Skin epidermis (tissue), 12 donors: ENCODE measurements around the gene KCNG4.

ENCODE experiments used
- H3K27ac ChIP-seq, 21 experiments: fragments of 200-600 bp; sonication (generic) in 11 of 21; one replicate each; pipeline ENCODE4 v1.5.0; 2020; ENCODE audit warnings: mild to moderate bottlenecking in 3 of 21, inconsistent platforms in 2 of 21, moderate library complexity in 2 of 21
- H3K4me3 ChIP-seq, 7 experiments: fragments of 200-600 bp; sonication (generic) in 2 of 7; one replicate each; pipeline ENCODE4 v1.5.0; 2020; ENCODE audit warnings: inconsistent platforms in 2 of 7, mild to moderate bottlenecking in 2 of 7, moderate library complexity in 1 of 7

The KCNG4 gene, protein sequence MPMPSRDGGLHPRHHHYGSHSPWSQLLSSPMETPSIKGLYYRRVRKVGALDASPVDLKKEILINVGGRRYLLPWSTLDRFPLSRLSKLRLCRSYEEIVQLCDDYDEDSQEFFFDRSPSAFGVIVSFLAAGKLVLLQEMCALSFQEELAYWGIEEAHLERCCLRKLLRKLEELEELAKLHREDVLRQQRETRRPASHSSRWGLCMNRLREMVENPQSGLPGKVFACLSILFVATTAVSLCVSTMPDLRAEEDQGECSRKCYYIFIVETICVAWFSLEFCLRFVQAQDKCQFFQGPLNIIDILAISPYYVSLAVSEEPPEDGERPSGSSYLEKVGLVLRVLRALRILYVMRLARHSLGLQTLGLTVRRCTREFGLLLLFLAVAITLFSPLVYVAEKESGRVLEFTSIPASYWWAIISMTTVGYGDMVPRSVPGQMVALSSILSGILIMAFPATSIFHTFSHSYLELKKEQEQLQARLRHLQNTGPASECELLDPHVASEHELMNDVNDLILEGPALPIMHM

DNA sequence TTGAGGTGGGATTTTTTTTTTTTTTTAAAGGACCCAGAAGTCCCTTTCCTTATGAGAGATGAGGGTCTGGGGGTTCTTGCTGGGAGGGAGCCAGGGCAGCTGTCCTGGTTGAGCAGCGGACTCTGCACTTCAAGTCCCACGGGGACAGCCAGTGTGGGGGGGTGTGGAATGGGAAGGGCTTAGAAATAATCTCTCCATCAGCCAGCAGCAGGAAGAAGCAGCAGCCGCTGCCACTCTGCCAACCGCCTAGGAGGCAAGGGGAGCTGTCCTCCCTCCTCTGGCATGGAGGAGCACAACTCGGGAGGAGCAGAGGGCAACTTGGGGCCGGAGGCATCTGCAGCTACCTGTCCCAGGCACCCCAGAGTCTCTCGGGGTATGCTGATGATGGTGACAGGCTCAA lies at the start of gene KCNG4:
Gene KCNG4 (minus strand): TSS at position 104 of the 400 bp plus-strand sequence. CDS start 2,527 bp downstream, outside the sequence.
- Histone ChIP-seq H3K27ac (no peak within 1 kb of the TSS), H3K4me3 (no peak within 1 kb of the TSS)

DNA sequence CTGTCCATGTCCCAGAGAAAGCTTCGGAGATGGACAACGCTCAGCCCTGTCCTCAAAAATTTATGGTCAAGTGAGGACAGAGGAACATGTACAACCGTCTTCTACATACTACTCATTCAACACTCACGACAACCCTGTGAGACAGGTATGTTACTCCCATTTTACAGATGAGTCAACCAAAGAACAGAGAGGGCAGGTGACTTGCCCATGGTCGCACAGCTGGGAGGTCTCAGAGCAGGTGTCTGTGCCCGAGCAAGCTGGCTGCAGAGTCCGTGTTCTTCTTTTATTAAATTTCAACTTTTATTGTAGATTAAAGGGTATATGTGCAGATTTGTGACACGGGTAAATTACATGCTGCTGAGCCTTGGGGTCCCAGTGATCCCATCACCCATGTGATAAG lies 49.1 kb upstream of the KCNG4 start:
- Histone ChIP-seq H3K27ac (no peak overlapping the region), H3K4me3 (no peak overlapping the region)

DNA sequence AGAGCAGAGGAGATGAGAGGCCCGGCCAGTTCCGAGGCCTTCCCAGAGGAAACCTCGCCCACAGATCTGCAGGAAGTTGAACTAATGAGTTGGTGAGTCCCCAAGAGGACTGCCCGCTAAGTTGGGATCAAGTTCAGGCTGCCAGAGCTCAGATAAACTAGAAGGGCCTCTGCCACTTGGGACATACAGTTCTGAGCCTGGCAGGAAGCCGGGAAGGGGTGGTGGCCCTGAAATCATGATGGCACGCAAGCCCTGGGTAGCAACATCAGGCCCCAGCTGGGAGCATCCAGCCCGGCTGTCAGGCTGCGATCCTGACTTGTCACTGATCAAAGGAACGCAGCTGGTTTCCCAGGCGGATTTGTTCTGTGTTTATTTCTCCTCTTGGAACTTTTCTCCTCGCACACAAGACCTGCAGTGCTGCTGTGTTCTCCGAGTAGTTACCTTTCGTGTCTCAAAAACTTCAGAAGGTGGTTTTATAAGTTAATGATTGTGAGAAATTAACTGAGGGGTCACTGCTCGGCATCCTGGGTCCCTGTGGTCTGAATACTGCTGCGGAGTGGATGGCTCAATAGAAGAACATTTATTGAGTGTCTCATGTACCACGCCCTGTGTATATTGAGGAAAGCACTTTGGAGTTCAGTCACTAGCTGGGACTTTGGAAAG lies 46.9 kb upstream of the KCNG4 start:
- H3K4me3 ChIP-seq: no peak overlapping the region
- peak overlapping the region in 2 of 21 experiments; percentile 1 to 29 for H3K27ac ChIP-seq

DNA sequence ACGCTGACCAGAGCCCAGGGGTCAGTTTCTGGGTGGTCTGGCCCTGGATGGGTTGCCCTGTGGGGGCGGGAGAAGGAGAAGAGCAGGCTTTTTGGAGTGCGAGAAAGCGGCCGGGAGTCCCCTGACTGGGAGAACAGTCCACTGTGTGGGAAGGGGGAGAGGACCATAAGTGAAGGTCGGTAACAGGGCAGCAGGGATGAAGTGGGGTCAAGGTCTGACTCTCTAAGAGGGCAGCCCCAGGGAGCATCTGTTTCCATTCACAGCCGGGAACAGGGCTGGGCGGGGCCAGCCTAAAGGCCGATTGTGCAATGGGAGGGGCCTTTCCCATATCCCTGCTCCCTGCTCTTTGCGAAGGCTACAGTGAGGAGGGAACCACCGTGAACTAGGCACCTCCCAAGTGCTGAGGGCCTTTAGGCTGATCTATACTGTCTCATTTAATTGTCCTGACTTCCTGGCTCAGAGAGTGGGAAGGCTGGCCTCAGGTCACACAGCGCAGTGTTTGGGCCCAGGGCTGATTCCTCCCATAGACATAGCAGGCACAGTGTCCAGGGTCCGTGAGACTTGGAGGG lies 44.4 kb upstream of the KCNG4 start:
- no peak overlapping the region for H3K4me3 ChIP-seq

DNA sequence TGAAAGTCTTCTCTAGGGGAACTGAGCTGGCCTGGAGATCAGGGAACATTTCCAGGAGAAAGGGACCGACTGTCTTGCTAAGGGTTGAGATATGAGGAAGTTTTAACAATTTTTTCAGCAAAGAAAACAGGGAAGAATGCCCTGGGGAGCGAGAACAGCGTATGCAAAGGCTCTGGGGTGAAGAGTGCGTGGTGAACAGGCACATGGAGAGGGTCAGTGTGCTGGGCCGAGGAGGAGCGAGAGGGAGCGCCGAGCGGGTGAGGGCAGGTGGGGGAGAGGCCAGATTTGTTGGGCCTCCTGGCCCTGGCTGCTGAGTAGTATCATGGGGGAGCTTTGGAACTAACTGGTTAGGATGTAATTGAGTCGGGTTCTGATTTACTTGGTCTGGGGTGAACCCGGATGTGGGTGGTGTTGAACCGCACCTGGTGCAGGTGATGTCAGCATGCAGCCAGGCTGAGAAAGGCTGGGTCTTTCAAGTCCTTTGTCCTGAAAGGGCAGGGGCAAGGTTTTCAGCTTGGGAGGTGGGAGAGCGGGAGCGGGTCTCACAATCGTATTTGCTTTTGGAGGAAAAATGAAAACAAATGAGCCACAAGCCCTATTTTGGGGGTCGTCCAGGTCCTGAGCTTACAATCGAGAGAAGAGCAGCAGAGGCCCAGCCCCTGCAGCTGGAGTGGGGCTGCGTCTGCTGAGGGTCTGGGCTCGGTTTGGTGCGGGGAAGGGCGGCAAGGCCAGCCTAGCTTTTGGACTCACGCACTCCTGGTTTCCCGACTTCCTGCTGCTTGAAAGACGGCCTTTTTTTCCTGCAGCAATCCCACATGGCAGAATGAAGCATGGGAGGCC lies 43.7 kb upstream of the KCNG4 start:
- peak overlapping the region in 4 of 21 experiments; percentile 2 to 35 (median 18) for H3K27ac ChIP-seq
- no peak overlapping the region for H3K4me3 ChIP-seq

More for the DNA sequence above, 44.4 kb upstream of the KCNG4 start:
- H3K27ac ChIP-seq: peak overlapping the region in 3 of 21 experiments; percentile 10 to 35 (median 20)

DNA sequence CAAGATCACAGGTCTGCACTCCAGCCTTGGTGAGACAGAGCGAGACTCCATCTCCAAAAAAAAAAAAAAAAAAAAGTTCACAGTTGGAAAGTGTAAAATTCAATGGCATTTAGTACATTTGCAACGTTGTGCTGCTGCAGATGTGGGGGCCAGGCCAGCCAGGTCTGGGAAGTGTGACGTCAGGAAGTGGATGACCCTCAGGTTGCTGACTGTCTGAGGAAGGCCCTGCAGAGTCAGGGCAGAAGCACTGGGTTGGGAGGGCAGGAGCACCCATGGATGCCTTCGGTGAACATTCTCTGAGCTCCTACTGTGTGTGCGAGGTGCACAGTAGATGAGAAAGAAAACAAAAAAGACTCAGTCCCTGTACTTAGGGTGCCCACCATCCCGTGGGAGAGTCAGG lies 42.7 kb upstream of the KCNG4 start:
- no peak overlapping the region for H3K4me3 ChIP-seq
- H3K27ac ChIP-seq: no peak overlapping the region

DNA sequence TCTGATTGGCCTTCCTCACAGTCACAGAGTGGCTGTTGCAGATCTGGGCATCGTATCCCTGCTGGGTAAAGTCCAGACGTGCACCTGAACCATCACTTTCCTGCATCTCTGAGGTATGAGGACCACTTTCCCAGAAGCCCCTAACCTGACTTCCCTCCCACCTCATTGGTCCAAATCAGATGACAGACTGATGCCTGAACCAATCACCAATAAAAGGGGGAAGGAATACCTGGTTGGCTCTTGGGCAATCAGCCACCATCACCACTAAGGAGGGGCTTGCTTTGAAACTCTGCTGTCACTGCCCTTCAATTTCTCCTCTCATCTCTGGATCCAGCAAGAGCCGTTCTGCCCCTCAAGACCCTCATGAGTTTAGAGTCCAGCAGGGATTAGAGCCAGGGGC lies 41.3 kb upstream of the KCNG4 start:
- Histone ChIP-seq H3K4me3 (no peak overlapping the region), H3K27ac (no peak overlapping the region)

DNA sequence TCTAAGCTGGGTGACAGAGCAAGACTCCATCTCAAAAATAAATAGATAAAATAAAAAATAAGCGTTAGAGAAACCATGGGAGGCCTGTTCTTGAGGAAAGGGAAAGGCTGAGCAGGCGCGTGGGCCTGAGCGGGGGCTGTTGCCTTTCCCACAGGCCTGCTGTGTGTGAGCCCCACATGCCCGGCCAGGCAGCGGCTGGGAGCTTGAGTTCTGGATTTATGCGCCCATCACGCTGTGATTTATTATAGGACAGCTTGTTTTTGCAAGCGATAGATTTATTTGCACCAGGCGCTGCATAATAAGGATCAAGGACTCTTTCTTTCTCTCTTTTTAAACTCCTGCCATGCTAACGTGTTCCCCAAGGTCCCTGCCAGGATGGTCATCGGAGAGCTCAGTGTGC lies 40.1 kb upstream of the KCNG4 start:
- Histone ChIP-seq H3K27ac (no peak overlapping the region), H3K4me3 (no peak overlapping the region)

DNA sequence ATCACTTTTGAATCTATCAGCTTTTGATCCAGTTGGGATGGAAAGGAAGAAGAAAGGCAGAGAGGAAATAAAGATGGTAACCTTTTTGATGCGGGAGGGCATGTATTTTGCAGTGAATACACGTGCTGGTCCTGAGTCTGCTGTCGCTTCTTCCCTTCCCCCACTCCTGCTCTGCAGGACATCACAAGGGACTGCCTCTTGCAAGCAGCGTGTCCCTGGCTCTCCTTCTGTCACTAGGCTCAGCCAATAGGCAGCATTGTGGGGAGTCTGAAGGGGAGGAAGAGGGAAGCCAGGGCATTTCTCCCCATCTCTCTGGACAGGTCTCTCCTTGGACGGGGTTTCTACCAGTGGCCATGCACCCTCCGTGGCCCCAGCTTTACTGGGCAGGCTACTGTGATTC lies 39.2 kb upstream of the KCNG4 start:
- H3K4me3 ChIP-seq: no peak overlapping the region

DNA sequence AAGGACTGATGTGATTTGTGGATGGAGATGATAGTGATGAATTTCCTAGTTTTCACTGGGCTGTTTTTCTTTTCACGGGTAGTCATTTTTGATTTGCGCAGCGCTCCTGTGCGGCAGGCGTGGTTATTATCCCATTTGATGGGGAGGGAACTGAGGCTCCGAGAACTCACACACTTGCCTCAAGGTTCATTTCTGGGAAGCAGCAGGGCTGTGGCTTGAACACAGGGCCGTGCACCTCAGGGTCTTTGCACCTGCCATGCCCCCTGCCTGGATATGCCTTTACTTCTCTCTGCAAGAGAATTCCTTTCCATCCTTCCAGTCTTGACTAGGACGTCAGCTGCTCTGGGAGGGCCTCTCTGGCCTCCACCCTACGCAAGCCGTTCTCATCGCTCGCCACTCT lies 38.5 kb upstream of the KCNG4 start:
- Histone ChIP-seq H3K27ac (no peak overlapping the region), H3K4me3 (no peak overlapping the region)

More for the DNA sequence above, 39.2 kb upstream of the KCNG4 start:
- no peak overlapping the region for H3K27ac ChIP-seq

DNA sequence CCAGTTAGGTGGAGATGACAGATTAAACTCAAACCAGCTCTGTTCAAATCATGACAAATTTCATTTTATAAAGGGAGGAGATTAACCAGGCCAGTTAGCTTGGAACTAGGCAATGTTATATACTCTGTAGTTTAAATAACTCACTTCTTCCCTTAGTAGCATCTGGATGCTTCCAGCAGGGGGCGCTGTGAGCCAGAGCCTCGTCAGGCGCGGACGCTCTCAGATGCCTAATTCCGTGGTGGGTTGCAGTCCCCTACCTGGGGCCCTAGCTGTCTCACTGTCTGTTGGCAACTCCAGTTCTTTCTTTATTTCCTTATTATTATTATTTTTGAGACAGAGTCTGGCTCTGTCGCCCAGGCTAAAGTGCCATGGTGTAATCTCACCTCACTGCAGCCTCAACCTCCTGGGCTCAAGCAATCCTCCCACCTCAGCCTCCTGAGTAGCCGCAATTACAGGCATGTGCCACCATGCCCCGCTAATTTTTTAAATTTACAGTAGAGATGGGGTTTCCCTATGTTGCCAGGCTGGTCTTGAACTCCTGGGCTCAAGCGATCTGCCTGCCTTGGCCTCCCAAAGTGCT lies 37.5 kb upstream of the KCNG4 start:
- H3K27ac ChIP-seq: no peak overlapping the region
- H3K4me3 ChIP-seq: no peak overlapping the region

DNA sequence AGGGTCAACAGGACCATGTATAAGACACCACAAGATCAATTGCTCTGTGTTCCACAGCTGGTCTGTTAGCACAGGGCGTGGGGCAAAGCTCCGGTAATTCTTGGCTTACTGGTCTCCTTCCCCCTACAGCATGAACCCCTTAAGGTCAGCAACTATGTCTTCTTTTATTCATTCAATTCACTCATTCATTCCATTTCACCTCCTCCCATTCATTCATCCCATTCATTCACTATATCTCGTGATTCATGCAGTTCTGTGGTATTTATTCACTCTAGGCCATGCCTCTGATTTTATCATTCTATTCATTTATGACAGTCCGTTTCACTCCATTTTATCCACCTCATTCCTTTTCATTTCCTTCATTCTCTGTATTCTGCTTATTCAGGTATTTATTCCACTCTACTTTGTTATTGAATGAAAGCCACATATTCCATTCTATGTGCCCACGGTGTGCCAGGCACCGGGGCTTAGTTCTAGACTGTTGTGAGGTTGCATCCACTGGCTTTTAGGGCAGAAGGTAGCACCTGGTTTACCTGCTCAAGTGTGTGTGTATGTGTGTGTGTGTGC lies 35.9 kb upstream of the KCNG4 start:
- Histone ChIP-seq H3K4me3 (no peak overlapping the region), H3K27ac (no peak overlapping the region)

DNA sequence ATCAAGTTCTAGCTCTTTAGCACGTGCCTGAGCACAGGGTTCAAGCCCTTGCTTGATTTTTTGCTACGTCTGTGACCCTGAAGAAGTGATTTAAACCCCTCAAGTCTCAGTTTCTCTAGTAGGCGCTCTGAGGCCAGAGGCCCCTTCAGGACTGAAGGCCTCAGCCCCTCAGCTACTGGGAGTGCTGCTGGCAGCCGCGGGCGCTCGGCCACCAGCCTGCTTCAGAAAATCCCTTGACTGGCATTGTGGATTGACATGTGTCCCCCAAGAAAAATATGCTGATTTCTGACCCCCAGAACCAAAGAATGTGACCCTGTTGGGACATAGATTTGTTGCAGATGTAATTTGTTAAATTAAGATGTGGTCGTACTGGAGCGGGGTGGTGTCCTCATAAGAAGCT lies 34.7 kb upstream of the KCNG4 start:
- Histone ChIP-seq H3K27ac (no peak overlapping the region), H3K4me3 (no peak overlapping the region)

DNA sequence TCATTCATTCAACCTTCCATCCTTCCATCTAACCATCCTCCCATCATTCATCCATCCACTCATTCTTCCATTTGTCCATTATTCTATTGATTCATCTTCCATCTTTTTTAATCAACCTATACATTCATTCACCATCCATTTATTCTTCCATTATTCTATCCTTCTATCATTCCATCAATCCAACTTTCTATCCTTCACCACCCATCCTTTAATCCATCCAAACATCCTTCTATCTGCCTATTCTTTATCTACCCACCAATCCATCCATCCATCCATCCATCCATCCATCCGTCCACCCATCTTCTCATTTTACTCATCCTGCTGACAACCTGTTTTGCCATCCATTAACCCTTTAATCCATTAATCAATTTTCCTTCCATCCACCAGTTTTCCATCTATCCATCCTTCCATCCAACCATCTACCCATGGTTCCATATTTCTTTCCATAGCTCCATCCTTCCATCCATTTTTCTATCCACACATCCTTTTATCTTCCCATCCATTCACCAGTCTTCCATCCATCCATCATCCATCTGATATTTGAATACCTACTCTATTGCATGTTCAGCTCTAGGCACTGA lies 33.0 kb upstream of the KCNG4 start:
- Histone ChIP-seq H3K27ac (no peak overlapping the region), H3K4me3 (no peak overlapping the region)

DNA sequence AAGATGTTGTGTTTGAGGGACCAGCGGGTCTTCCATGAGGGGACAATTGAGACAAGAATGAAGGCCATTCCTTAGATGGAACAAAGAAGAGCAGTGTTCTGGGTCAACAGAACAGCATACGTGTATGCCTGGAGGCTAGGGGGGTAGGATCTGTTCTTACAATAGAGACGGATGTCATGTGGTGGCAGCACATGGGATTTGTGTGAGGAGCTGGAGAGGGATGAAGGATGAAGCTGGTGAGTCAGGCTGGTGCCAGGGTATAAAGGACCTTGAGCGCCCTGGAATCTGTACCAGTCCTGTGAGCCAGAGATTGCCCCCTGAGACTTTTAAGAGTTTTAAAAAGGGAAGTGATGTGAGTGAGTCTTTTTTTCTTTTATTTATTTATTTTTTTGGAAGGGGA lies 32.1 kb upstream of the KCNG4 start:
- H3K27ac ChIP-seq: no peak overlapping the region
- no peak overlapping the region for H3K4me3 ChIP-seq

DNA sequence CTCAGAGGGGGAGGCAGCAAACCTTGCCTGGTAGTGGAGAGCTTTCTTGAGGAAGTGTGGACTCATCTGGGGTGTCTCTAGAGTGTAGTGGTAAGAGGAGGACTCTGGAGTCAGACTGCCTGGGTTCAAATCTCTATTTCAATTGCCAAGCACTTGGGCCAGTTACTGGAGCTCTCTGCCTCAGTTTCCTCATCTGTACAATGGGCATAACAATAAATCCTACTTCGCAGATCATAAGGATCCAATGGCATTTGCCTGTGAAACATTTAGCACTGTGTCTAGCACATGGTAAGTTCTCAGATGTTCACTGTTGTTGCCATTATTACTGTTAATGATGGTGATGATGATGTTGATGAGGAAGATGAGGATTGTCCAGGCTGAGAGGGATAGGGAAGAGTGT lies 31.2 kb upstream of the KCNG4 start:
- Histone ChIP-seq H3K4me3 (no peak overlapping the region), H3K27ac (no peak overlapping the region)

DNA sequence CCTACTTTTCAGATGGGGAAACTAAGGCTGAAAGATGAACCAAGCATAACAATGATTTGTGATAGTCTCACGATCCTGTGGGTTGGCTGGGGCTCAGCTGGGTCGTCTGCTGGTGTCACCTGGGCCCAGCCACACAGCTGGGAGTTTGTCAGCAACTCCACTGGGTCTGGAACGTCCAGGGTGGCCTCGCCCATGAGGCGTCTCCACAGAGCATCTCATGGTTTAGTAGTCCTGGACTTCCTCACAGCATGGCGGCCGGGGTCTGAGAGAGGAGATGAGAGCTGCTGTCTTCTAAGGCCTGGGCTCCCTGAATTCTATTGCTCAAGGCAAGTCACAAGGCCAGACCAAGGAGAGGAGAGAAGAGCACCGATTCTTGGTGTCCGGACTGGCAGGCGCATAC lies 30.7 kb upstream of the KCNG4 start:
- H3K4me3 ChIP-seq: no peak overlapping the region

DNA sequence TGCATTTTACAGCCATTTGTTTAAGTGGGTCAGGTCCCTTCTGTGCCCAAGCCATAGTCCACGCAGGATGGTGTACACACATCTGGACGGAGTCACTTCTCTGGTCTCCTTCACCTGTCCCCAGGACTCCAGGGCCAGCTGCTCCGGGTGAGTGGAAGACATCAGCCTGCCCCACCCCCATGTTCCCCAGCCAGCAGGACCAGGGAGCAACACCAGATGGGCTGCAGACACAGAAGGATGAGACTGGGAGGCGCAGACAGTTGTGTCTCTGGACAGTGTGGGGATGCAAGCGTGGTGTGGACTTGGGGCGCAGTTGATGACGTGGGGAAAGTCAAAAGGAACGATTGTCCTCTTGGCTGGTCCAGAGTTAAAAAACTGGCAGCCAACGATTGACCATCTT lies 30.3 kb upstream of the KCNG4 start:
- Histone ChIP-seq H3K27ac (no peak overlapping the region), H3K4me3 (no peak overlapping the region)

More for the DNA sequence above, 30.7 kb upstream of the KCNG4 start:
- H3K27ac ChIP-seq: no peak overlapping the region
